HCT116 (cell line): ENCODE results near the gene DNAH7. TPM values are rescaled to one million over a fixed set of nuclear protein-coding genes. Genes with fewer than 3 reads are reported as not detected.

Source experiments
- ATAC-seq: fragments of 200-7000 bp; cut with Tn5 transposase; 2 replicates; pipeline ENCODE4 v1.9.1; 2020; ENCODE audit warnings: mild to moderate bottlenecking, moderate library complexity
- BruUV-seq: library from RNA; stranded (reverse); fragments of 400-500 nt; replicated peaks from 2 replicates; lab custom pipeline; 2021; lab: Mats Ljungman, UMichigan
- CTCF ChIA-PET: fragments of 300-600 bp; sonication (Branson Sonifier 250); formaldehyde crosslinking; loops from one replicate; lab custom pipeline; 2021; ENCODE audit warnings: antibody characterized with exemption; lab: Charles Lee
- POLR2A ChIA-PET: fragments of 300-600, 350-600 bp; sonication (Branson Sonifier 250); formaldehyde crosslinking; loops from one replicate; lab custom pipeline; 2021; ENCODE audit warnings: antibody characterized with exemption; lab: Charles Lee
- RAD21 ChIA-PET, 2 experiments: fragments of 300-600 bp; sonication (Branson Sonifier 250); formaldehyde crosslinking; loops; one replicate each; lab custom pipeline; 2023; ENCODE audit warnings: low total read pairs in 2 of 2; ENCODE audit not compliant: uncharacterized antibody in 2 of 2, unreplicated experiment in 2 of 2, low non-redundant PET in 1 of 2; lab: Charles Lee
- DNase-seq: peaks from one replicate; pipeline ENCODE4 v3.0.0-alpha.2; 2010; ENCODE audit warnings: low read depth, low spot score
- H2AFZ ChIP-seq: fragments of 200-600 bp; shearing (Covaris generic), sonication (generic); 2 replicates; pipeline ENCODE4 v1.6.1; 2017; ENCODE audit warnings: low read depth, mixed run types, mixed read lengths, antibody characterized with exemption, low read length; ENCODE audit not compliant: poor library complexity, severe bottlenecking
- H3K27ac ChIP-seq: 2 replicates; pipeline ENCODE4 v1.5.1; 2012; ENCODE audit warnings: low read depth, low read length
- H3K27me3 ChIP-seq: fragments of 200-600 bp; sonication (generic); 2 replicates; pipeline ENCODE4 v1.6.1; 2016; ENCODE audit warnings: mixed run types, low read length, mixed read lengths; ENCODE audit not compliant: insufficient read depth
- H3K36me3 ChIP-seq, 2 experiments: fragments of 200-500 bp in 1 of 2; fragments of 200-600 bp in 1 of 2; sonication (Bioruptor generic) in 1 of 2; sonication (generic) in 1 of 2; 2 replicates each; pipeline versions ENCODE4 v1.5.1 to v1.6.1; 2014 to 2016; ENCODE audit warnings: low read length in 2 of 2, inconsistent platforms in 1 of 2, mixed read lengths in 1 of 2, mixed run types in 1 of 2; ENCODE audit not compliant: insufficient read depth in 2 of 2, control insufficient read depth in 1 of 2
- H3K4me1 ChIP-seq, 2 experiments: fragments of 200-600 bp in 1 of 2; sonication (generic) in 1 of 2; 2 replicates each; pipeline versions ENCODE4 v1.5.1 to v1.6.1; 2012 to 2017; ENCODE audit warnings: low read length in 2 of 2, inconsistent platforms in 1 of 2, mild to moderate bottlenecking in 1 of 2, mixed read lengths in 1 of 2, mixed run types in 1 of 2, moderate library complexity in 1 of 2; ENCODE audit not compliant: insufficient read depth in 2 of 2, control insufficient read depth in 1 of 2
- H3K4me2 ChIP-seq: fragments of 200-600 bp; sonication (generic); 2 replicates; pipeline ENCODE4 v1.6.1; 2017; ENCODE audit warnings: mixed run types, low read length, mixed read lengths
- H3K4me3 ChIP-seq, 2 experiments: fragments of 200-600 bp in 1 of 2; sonication (generic) in 1 of 2; replicated peaks in 1 of 2; 2 replicates each; pipeline ENCODE4 v1.5.1; 2011 to 2016; ENCODE audit warnings: low read length in 2 of 2, control low read depth in 1 of 2, low read depth in 1 of 2, mild to moderate bottlenecking in 1 of 2, mixed read lengths in 1 of 2, mixed run types in 1 of 2
- H3K79me2 ChIP-seq: fragments of 200-600 bp; sonication (generic); 2 replicates; pipeline ENCODE4 v1.6.1; 2017; ENCODE audit warnings: mild to moderate bottlenecking, mixed run types, low read length, moderate library complexity, mixed read lengths; ENCODE audit not compliant: insufficient read depth
- H3K9ac ChIP-seq: fragments of 200-600 bp; sonication (generic); 2 replicates; pipeline ENCODE4 v1.6.1; 2016; ENCODE audit warnings: low read length, mixed read lengths
- H3K9me2 ChIP-seq: fragments of 200-600 bp; sonication (generic), shearing (Covaris generic); 2 replicates; pipeline ENCODE4 v1.6.1; 2017; ENCODE audit warnings: mixed run types, mild to moderate bottlenecking, moderate library complexity; ENCODE audit not compliant: insufficient read depth
- H3K9me3 ChIP-seq, 2 experiments: fragments of 200-500 bp in 1 of 2; fragments of 200-600 bp in 1 of 2; sonication (Bioruptor generic) in 1 of 2; sonication (generic) in 1 of 2; 2 replicates each; pipeline ENCODE4 v1.6.1; 2014 to 2017; ENCODE audit warnings: low read length in 2 of 2, mixed read lengths in 2 of 2, inconsistent platforms in 1 of 2, low read depth in 1 of 2, mild to moderate bottlenecking in 1 of 2, mixed run types in 1 of 2, moderate library complexity in 1 of 2; ENCODE audit not compliant: control insufficient read depth in 1 of 2, insufficient read depth in 1 of 2
- H4K20me1 ChIP-seq: fragments of 200-600 bp; sonication (generic), shearing (Covaris generic); 2 replicates; pipeline ENCODE4 v1.6.1; 2017; ENCODE audit warnings: mixed run types, mild to moderate bottlenecking, moderate library complexity; ENCODE audit not compliant: insufficient read depth
- CTCF ChIP-seq, 3 experiments: fragments of 200-600 bp in 1 of 3; sonication (generic) in 1 of 3; IDR thresholded peaks in 2 of 3; conservative IDR thresholded peaks in 1 of 3; 2 replicates each; pipeline ENCODE4 v1.5.1; 2012 to 2017; ENCODE audit warnings: low read depth in 2 of 3, low read length in 2 of 3, antibody characterized with exemption in 1 of 3, borderline replicate concordance in 1 of 3, control low read depth in 1 of 3, mild to moderate bottlenecking in 1 of 3, mixed read lengths in 1 of 3, mixed run types in 1 of 3, moderate library complexity in 1 of 3; ENCODE audit not compliant: insufficient read depth in 1 of 3
- JUND ChIP-seq: IDR thresholded peaks from 2 replicates; pipeline ENCODE4 v1.6.1; 2012
- REST ChIP-seq: IDR thresholded peaks from 2 replicates; pipeline ENCODE4 v1.6.1; 2012; ENCODE audit warnings: low read depth
- SIN3A ChIP-seq: IDR thresholded peaks from 2 replicates; pipeline ENCODE4 v1.6.1; 2012; ENCODE audit warnings: low read depth
- SP1 ChIP-seq: IDR thresholded peaks from 2 replicates; pipeline ENCODE4 v1.6.1; 2012; ENCODE audit warnings: low read depth
- intact Hi-C: fragments of 100-400 bp; cut with micrococcal nuclease; formaldehyde crosslinking; loops from 2 replicates; pipeline ENCODE4 v1.10.0; 2022
- total RNA-seq: library from RNA; stranded (reverse); gene quantifications from one replicate; pipeline ENCODE4 v1.2.1, GENCODE V29; 2021; ENCODE audit not compliant: unreplicated experiment

DNAH7 gene
- total RNA-seq, 1 experiment from 2014 or later: not detected

- no peak overlapping the region for H3K4me3 ChIP-seq
- H3K36me3 ChIP-seq: no peaks in the 10 kb centered on the region
- ChIA-PET RAD21 (no interaction called here), POLR2A (no interaction called here), CTCF (no interaction called here)
- no peaks in the 10 kb centered on the region for H3K79me2 ChIP-seq
- no peak overlapping the region for H3K27ac ChIP-seq
- no peaks in the 10 kb centered on the region for H3K4me1 ChIP-seq
- H3K4me2 ChIP-seq: no peak overlapping the region
- DNase-seq: no peak
- no peaks in the 10 kb centered on the region for H3K9me3 ChIP-seq
- intact Hi-C loops: no loop called here
- H3K9ac ChIP-seq: no peak overlapping the region
- no peak for ATAC-seq
- H2AFZ ChIP-seq: peak overlapping the region; percentile 14
- BruUV-seq: no TSS peak
- no peaks in the 10 kb centered on the region for H3K9me2 ChIP-seq
- H4K20me1 ChIP-seq: no peaks in the 10 kb centered on the region
- no peaks in the 10 kb centered on the region for H3K27me3 ChIP-seq
- TF ChIP-seq REST (no peak), CTCF (IDR thresholded peaks at IDR 0.05 in 2 of 3, conservative IDR thresholded peaks at IDR 0.05 in 1 of 3; ENCODE audit: borderline replicate concordance in 1 of 3, insufficient read depth in 1 of 3, low read depth in 2 of 3, low read length in 2 of 3) (no peak), SP1 (no peak), SIN3A (no peak), JUND (no peak)
- TF ChIP-seq, all 23 proteins: peak for 0
These were observed 11.9 kb upstream of the DNAH7 start for GRCh38 chr2:196080526-196080925.
